WTC11 (cell line): ENCODE data around the gene GOLGA2.

Experiments
- GTF2I ChIP-seq: fragments of 250-450 bp; sonication (Bioruptor Pico); conservative IDR thresholded peaks from 2 replicates; pipeline ENCODE4 v1.4.0; 2021; ENCODE audit warnings: mild to moderate bottlenecking
- MYBL2 ChIP-seq: sonication (generic); formaldehyde crosslinking; IDR thresholded peaks from 2 replicates; pipeline ENCODE4 v1.8.1; 2023; ENCODE audit warnings: mild to moderate bottlenecking, moderate library complexity, missing genetic modification reagents
- SMAD3 ChIP-seq: sonication (generic); formaldehyde crosslinking; IDR thresholded peaks from 2 replicates; pipeline ENCODE4 v1.8.0; 2022; ENCODE audit warnings: missing genetic modification reagents, mild to moderate bottlenecking, borderline replicate concordance
- TF ChIP-seq, protein P1 (sequence below): sonication (generic); formaldehyde crosslinking; IDR thresholded peaks from 2 replicates; pipeline ENCODE4 v1.8.1; 2023; ENCODE audit warnings: mild to moderate bottlenecking, missing genetic modification reagents
- TF ChIP-seq, protein P2 (sequence below): sonication (generic); formaldehyde crosslinking; IDR thresholded peaks from 2 replicates; pipeline ENCODE4 v1.8.1; 2023; ENCODE audit warnings: mild to moderate bottlenecking, missing genetic modification reagents, moderate library complexity
- TF ChIP-seq, protein P3 (sequence below): fragments of 200-600 bp; IDR thresholded peaks from 2 replicates; pipeline ENCODE4 v1.8.0; 2022; ENCODE audit warnings: antibody characterized with exemption

DNA sequence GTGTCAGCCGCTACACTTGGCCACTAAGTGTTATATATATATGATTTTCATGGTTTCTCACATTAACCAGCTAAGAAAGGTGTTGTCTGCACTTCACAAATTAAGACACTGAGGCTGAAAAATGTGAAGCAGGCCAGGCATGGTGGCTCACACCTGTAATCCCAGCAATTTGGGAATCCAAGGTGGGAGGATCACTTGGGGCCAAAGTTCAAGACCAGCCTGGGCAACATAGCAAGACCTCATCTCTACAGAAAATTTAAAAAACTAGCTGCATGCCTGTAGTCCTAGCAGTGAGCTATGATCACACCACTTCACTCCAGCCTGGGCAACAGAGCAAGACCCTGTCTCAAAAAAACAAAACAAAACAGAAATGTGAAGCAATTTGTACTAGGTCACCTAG, 48.6 kb upstream of the GOLGA2 start:
- TF ChIP-seq MYBL2 (no peak), SMAD3 (no peak), GTF2I (CRISPR knock-in tag) (no peak)
- TF ChIP-seq, protein P1, sequence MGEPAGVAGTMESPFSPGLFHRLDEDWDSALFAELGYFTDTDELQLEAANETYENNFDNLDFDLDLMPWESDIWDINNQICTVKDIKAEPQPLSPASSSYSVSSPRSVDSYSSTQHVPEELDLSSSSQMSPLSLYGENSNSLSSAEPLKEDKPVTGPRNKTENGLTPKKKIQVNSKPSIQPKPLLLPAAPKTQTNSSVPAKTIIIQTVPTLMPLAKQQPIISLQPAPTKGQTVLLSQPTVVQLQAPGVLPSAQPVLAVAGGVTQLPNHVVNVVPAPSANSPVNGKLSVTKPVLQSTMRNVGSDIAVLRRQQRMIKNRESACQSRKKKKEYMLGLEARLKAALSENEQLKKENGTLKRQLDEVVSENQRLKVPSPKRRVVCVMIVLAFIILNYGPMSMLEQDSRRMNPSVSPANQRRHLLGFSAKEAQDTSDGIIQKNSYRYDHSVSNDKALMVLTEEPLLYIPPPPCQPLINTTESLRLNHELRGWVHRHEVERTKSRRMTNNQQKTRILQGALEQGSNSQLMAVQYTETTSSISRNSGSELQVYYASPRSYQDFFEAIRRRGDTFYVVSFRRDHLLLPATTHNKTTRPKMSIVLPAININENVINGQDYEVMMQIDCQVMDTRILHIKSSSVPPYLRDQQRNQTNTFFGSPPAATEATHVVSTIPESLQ (CRISPR knock-in tag), result no peak
- TF ChIP-seq, protein P2, sequence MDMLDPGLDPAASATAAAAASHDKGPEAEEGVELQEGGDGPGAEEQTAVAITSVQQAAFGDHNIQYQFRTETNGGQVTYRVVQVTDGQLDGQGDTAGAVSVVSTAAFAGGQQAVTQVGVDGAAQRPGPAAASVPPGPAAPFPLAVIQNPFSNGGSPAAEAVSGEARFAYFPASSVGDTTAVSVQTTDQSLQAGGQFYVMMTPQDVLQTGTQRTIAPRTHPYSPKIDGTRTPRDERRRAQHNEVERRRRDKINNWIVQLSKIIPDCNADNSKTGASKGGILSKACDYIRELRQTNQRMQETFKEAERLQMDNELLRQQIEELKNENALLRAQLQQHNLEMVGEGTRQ, result no peak
- TF ChIP-seq, protein P3, sequence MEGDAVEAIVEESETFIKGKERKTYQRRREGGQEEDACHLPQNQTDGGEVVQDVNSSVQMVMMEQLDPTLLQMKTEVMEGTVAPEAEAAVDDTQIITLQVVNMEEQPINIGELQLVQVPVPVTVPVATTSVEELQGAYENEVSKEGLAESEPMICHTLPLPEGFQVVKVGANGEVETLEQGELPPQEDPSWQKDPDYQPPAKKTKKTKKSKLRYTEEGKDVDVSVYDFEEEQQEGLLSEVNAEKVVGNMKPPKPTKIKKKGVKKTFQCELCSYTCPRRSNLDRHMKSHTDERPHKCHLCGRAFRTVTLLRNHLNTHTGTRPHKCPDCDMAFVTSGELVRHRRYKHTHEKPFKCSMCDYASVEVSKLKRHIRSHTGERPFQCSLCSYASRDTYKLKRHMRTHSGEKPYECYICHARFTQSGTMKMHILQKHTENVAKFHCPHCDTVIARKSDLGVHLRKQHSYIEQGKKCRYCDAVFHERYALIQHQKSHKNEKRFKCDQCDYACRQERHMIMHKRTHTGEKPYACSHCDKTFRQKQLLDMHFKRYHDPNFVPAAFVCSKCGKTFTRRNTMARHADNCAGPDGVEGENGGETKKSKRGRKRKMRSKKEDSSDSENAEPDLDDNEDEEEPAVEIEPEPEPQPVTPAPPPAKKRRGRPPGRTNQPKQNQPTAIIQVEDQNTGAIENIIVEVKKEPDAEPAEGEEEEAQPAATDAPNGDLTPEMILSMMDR, result no peak
